GM19035 (cell line): ENCODE results near the gene SEC63.

Source experiments
- ATAC-seq: cut with Tn5 transposase; IDR thresholded peaks from one replicate; pipeline ENCODE4 v1.9.1; 2021; ENCODE audit not compliant: unreplicated experiment

SEC63 gene

GRCh38 chr6:107820338-107821261, 137.4 kb downstream of the SEC63 start:
- no peak for ATAC-seq

- ATAC-seq = no peak
Observed at GRCh38 chr6:107819964-107820337, 138.1 kb downstream of the SEC63 start.

- ATAC-seq = no peak
Observed at GRCh38 chr6:107819217-107819616, 138.8 kb downstream of the SEC63 start.

GRCh38 chr6:107818272-107818671, 139.7 kb downstream of the SEC63 start:
- ATAC-seq = no peak

- ATAC-seq = no peak
Observed at GRCh38 chr6:107817784-107818183, 140.2 kb downstream of the SEC63 start.
